Measurements from ENCODE around the gene MYL10. TPM values are rescaled to one million over a fixed set of nuclear protein-coding genes. Genes with fewer than 3 reads are reported as not detected.

The MYL10 gene
- total RNA-seq, 4 donors from 2014 or later, result not detected

GRCh38 chr7:101668726-101669125, 39.6 kb upstream of the MYL10 start:
- intact Hi-C loops (cut with DNase I; ENCODE audit: low total_unique reads), result no loop called here
- 91 to 97% methylated on average over 2 of the region's 2 CpGs for WGBS, 2 donors
- TF ChIP-seq POLR2A (IDR thresholded peaks at IDR 0.05), result no peak
- no peak for TF ChIP-seq CTCF (IDR thresholded peaks at IDR 0.05)
- DNase-seq (ENCODE audit: low spot score in 2 of 2), result no peak
- H3K4me3 ChIP-seq (ENCODE audit: low read depth, poor library complexity, severe bottlenecking), result no peak overlapping the region

GRCh38 chr7:101667920-101668319, 38.8 kb upstream of the MYL10 start:
- intact Hi-C loops (cut with DNase I; ENCODE audit: low total_unique reads), result no loop called here
- H3K4me3 ChIP-seq (ENCODE audit: low read depth, poor library complexity, severe bottlenecking), result no peak overlapping the region
- no peak for TF ChIP-seq POLR2A (IDR thresholded peaks at IDR 0.05)
- no peak for TF ChIP-seq CTCF (IDR thresholded peaks at IDR 0.05)
- no peak for DNase-seq (ENCODE audit: low spot score in 2 of 2)
- WGBS, 2 donors, result 79 to 83% methylated on average over 3 of the region's 3 CpGs

- intact Hi-C loops (cut with DNase I; ENCODE audit: low total_unique reads), result no loop called here
- no peak for DNase-seq (ENCODE audit: low spot score in 2 of 2)
- no peak overlapping the region for H3K4me3 ChIP-seq (ENCODE audit: low read depth, poor library complexity, severe bottlenecking)
- 78 to 85% methylated on average over 3 of the region's 3 CpGs for WGBS, 2 donors
- TF ChIP-seq CTCF (IDR thresholded peaks at IDR 0.05), result no peak
These were observed 38.3 kb upstream of the MYL10 start for GRCh38 chr7:101667399-101667798.

- WGBS, 2 donors, result 71 to 78% methylated on average over 4 of the region's 4 CpGs
- intact Hi-C loops (cut with DNase I; ENCODE audit: low total_unique reads), result no loop called here
- TF ChIP-seq CTCF (IDR thresholded peaks at IDR 0.05) (no peak), POLR2A (IDR thresholded peaks at IDR 0.05) (no peak)
- no peak overlapping the region for H3K4me3 ChIP-seq (ENCODE audit: low read depth, poor library complexity, severe bottlenecking)
- no peak for DNase-seq (ENCODE audit: low spot score in 2 of 2)
These were observed 37.6 kb upstream of the MYL10 start for GRCh38 chr7:101666741-101667140.

GRCh38 chr7:101666293-101666692, 37.2 kb upstream of the MYL10 start:
- TF ChIP-seq POLR2A (IDR thresholded peaks at IDR 0.05) (no peak), CTCF (IDR thresholded peaks at IDR 0.05) (no peak)
- no peak for DNase-seq (ENCODE audit: low spot score in 2 of 2)
- no peak overlapping the region for H3K4me3 ChIP-seq (ENCODE audit: low read depth, poor library complexity, severe bottlenecking)
- WGBS, 2 donors, result 90 to 91% methylated on average over 8 of the region's 8 CpGs
- intact Hi-C loops (cut with DNase I; ENCODE audit: low total_unique reads), result no loop called here

GRCh38 chr7:101664893-101665471, 35.9 kb upstream of the MYL10 start:
- 71% methylated on average over 10 of the region's 10 CpGs for WGBS, 2 donors
- intact Hi-C loops (cut with DNase I; ENCODE audit: low total_unique reads), result no loop called here

More at GRCh38 chr7:101664893-101665471, 35.9 kb upstream of the MYL10 start:
- H3K4me3 ChIP-seq (ENCODE audit: low read depth, poor library complexity, severe bottlenecking), result no peak overlapping the region
- DNase-seq (ENCODE audit: low spot score in 2 of 2), result no peak
- TF ChIP-seq CTCF (IDR thresholded peaks at IDR 0.05) (no peak), POLR2A (IDR thresholded peaks at IDR 0.05) (no peak)

Data from lower leg skin (tissue), 4 donors.